ENCODE measurements around the gene NOL3. TPM values are rescaled to one million over a fixed set of nuclear protein-coding genes. Genes with fewer than 3 reads are reported as not detected.
A peak's percentile ranks its signal among the peaks of the same experiment; 100 is the strongest.

NOL3 gene
- total and polyA plus RNA-seq, 2 of the 13 experiments (the other 11 are each of a cell fraction or from before 2014, with no cell fraction given) = 5.7 to 20.5 TPM

- TF ChIP-seq ONECUT2 (CRISPR knock-in tag; IDR thresholded peaks at IDR 0.05) (peak; percentile 91), GABPB1 (CRISPR knock-in tag; IDR thresholded peaks at IDR 0.05) (peak; percentile 91), AHR (CRISPR knock-in tag; IDR thresholded peaks at IDR 0.05) (no peak; the same call in 1 of the 2 replicates), SMARCE1 (IDR thresholded peaks at IDR 0.05; ENCODE audit: borderline replicate concordance) (no peak), ZNF350 (CRISPR knock-in tag; IDR thresholded peaks at IDR 0.05; ENCODE audit: borderline replicate concordance, low read depth) (peak; percentile 96), ZNF260 (CRISPR knock-in tag; IDR thresholded peaks at IDR 0.05; ENCODE audit: borderline replicate concordance, low read depth) (no peak), ZMAT5 (CRISPR knock-in tag; IDR thresholded peaks at IDR 0.05; ENCODE audit: borderline replicate concordance, low read depth) (no peak), POLR2AphosphoS5 (IDR thresholded peaks at IDR 0.05; ENCODE audit: low read depth, low read length) (peak; percentile 58), ESRRA (CRISPR knock-in tag; IDR thresholded peaks at IDR 0.05; ENCODE audit: low read depth) (peak; percentile 34; the same call in 1 of the 2 replicates), ZHX2 (IDR thresholded peaks at IDR 0.05; ENCODE audit: low read depth) (no peak), ZHX2 (CRISPR knock-in tag; IDR thresholded peaks at IDR 0.05; ENCODE audit: borderline replicate concordance) (no peak), TMF1 (CRISPR knock-in tag; IDR thresholded peaks at IDR 0.05; ENCODE audit: low read depth) (peak; percentile 78), ZFYVE20 (CRISPR knock-in tag; IDR thresholded peaks at IDR 0.05; ENCODE audit: borderline replicate concordance, low read depth) (peak; percentile 65; the same call in 1 of the 2 replicates), NKX3-1 (CRISPR knock-in tag; IDR thresholded peaks at IDR 0.05) (0 out of 2 replicates have a peak, but pooled peaks have one; percentile 44), GATAD2A (CRISPR knock-in tag; IDR thresholded peaks at IDR 0.05) (peak; percentile 66; the same call in 1 of the 2 replicates)
- TF ChIP-seq, protein P1, sequence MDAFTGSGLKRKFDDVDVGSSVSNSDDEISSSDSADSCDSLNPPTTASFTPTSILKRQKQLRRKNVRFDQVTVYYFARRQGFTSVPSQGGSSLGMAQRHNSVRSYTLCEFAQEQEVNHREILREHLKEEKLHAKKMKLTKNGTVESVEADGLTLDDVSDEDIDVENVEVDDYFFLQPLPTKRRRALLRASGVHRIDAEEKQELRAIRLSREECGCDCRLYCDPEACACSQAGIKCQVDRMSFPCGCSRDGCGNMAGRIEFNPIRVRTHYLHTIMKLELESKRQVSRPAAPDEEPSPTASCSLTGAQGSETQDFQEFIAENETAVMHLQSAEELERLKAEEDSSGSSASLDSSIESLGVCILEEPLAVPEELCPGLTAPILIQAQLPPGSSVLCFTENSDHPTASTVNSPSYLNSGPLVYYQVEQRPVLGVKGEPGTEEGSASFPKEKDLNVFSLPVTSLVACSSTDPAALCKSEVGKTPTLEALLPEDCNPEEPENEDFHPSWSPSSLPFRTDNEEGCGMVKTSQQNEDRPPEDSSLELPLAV (CRISPR knock-in tag; conservative IDR thresholded peaks at IDR 0.05; ENCODE audit: low read depth) = 0 out of 2 replicates have a peak, but pooled peaks have one; percentile 39
- TF ChIP-seq, protein P2, sequence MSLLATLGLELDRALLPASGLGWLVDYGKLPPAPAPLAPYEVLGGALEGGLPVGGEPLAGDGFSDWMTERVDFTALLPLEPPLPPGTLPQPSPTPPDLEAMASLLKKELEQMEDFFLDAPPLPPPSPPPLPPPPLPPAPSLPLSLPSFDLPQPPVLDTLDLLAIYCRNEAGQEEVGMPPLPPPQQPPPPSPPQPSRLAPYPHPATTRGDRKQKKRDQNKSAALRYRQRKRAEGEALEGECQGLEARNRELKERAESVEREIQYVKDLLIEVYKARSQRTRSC (CRISPR knock-in tag; IDR thresholded peaks at IDR 0.05; ENCODE audit: low read depth) = peak; percentile 62; the same call in 1 of the 2 replicates
- TF ChIP-seq, protein P3, sequence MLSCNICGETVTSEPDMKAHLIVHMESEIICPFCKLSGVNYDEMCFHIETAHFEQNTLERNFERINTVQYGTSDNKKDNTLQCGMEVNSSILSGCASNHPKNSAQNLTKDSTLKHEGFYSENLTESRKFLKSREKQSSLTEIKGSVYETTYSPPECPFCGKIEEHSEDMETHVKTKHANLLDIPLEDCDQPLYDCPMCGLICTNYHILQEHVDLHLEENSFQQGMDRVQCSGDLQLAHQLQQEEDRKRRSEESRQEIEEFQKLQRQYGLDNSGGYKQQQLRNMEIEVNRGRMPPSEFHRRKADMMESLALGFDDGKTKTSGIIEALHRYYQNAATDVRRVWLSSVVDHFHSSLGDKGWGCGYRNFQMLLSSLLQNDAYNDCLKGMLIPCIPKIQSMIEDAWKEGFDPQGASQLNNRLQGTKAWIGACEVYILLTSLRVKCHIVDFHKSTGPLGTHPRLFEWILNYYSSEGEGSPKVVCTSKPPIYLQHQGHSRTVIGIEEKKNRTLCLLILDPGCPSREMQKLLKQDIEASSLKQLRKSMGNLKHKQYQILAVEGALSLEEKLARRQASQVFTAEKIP (CRISPR knock-in tag; IDR thresholded peaks at IDR 0.05; ENCODE audit: borderline replicate concordance) = no peak
Measured at GRCh38 chr16:67173808-67174705, 3.7 kb downstream of the NOL3 start (continued).
